Thyroid gland (tissue), 4 donors: Measurements from ENCODE around the gene PTGER3. TPM values are rescaled to one million over a fixed set of nuclear protein-coding genes. Genes with fewer than 3 reads are reported as not detected.

Experiments used
- DNase-seq, 2 donors: peaks; one replicate each; pipeline ENCODE4 v3.0.0-alpha.2; 2019
- H3K27ac ChIP-seq, 3 donors: fragments of 200-600 bp; sonication (generic); 1 replicate in 2 of 3; 2 replicates in 1 of 3; pipeline ENCODE4 v1.5.1; 2016 to 2019; ENCODE audit warnings: mild to moderate bottlenecking in 1 of 3, moderate library complexity in 1 of 3
- H3K27me3 ChIP-seq: fragments of 200-600 bp; sonication (generic); one replicate; pipeline ENCODE4 v1.5.1; 2019
- H3K36me3 ChIP-seq, 2 donors: fragments of 200-600 bp; sonication (generic); one replicate each; pipeline ENCODE4 v1.5.1; 2016 to 2019
- H3K4me1 ChIP-seq, 2 donors: fragments of 200-600 bp; sonication (generic); one replicate each; pipeline ENCODE4 v1.5.1; 2017 to 2019
- H3K4me3 ChIP-seq, 3 donors: fragments of 200-600 bp; sonication (generic); replicated peaks in 1 of 3; 1 replicate in 2 of 3; 2 replicates in 1 of 3; pipeline ENCODE4 v1.5.1; 2016; ENCODE audit warnings: mild to moderate bottlenecking in 1 of 3
- H3K9me3 ChIP-seq: fragments of 200-600 bp; sonication (generic); one replicate; pipeline ENCODE4 v1.5.1; 2017
- POLR2A ChIP-seq, 2 donors: fragments of 450-650 bp; IDR thresholded peaks; one replicate each; pipeline ENCODE4 v1.6.1; 2017; ENCODE audit warnings: antibody characterized with exemption in 2 of 2, mild to moderate bottlenecking in 2 of 2, moderate library complexity in 1 of 2
- WGBS, 2 donors: methylation state at CpG; one replicate each; pipeline ENCODE4 v1.1.5; 2017; 5-methylcytosine and 5-hydroxymethylcytosine counted together
- intact Hi-C: fragments of 100-400 bp; cut with DNase I; formaldehyde crosslinking; loops from one replicate; pipeline ENCODE4 v1.15.1; 2023
- total RNA-seq, 4 donors: library from RNA; depleted of rRNA; stranded (reverse); fragments of >200 nt; gene quantifications; one replicate each; pipeline ENCODE4 v1.2.3, GENCODE V29; 2016
- TF ChIP-seq, protein P1 (sequence below), 6 experiments: fragments of 200-600 bp in 3 of 6; fragments of 450-650 bp in 3 of 6; sonication (generic) in 3 of 6; IDR thresholded peaks; one replicate each; pipeline ENCODE4 v1.5.1; 2016 to 2019; ENCODE audit warnings: antibody characterized with exemption in 6 of 6, mild to moderate bottlenecking in 2 of 6, inconsistent platforms in 1 of 6, moderate library complexity in 1 of 6

Gene PTGER3
- total RNA-seq, 4 donors from 2014 or later = 0.39 to 6.4 (median 2.1) TPM

DNA sequence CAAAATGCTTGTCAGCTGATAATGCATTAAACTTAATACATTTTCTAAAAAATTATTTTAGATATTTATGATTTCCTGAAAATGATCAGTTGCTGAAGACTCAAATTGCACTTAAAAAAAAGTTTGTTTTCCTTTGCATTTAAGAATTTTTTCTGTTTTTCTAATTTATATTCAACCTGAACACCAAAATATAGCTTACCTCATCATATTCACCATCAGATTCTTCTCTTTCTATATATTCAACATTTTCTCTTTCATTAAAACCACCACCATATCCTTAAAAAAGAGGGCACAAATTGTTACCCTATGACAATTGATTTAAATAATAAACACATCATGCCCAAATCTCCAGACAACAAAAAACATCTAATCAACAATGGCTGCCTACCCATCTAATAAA is 24.7 kb upstream of the PTGER3 start:
- Histone ChIP-seq H3K4me1 (no peaks in the 10 kb centered on the region), H3K4me3 (no peak overlapping the region), H3K27ac (no peak overlapping the region), H3K9me3 (no peaks in the 10 kb centered on the region), H3K27me3 (no peaks in the 10 kb centered on the region), H3K36me3 (peaks cover 74% of the 10 kb centered on the region in 2 donors)
- intact Hi-C loops = no loop called here
- TF ChIP-seq, protein P1, sequence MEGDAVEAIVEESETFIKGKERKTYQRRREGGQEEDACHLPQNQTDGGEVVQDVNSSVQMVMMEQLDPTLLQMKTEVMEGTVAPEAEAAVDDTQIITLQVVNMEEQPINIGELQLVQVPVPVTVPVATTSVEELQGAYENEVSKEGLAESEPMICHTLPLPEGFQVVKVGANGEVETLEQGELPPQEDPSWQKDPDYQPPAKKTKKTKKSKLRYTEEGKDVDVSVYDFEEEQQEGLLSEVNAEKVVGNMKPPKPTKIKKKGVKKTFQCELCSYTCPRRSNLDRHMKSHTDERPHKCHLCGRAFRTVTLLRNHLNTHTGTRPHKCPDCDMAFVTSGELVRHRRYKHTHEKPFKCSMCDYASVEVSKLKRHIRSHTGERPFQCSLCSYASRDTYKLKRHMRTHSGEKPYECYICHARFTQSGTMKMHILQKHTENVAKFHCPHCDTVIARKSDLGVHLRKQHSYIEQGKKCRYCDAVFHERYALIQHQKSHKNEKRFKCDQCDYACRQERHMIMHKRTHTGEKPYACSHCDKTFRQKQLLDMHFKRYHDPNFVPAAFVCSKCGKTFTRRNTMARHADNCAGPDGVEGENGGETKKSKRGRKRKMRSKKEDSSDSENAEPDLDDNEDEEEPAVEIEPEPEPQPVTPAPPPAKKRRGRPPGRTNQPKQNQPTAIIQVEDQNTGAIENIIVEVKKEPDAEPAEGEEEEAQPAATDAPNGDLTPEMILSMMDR (IDR thresholded peaks at IDR 0.05) = no peak
- TF ChIP-seq POLR2A (IDR thresholded peaks at IDR 0.05) = no peak
- no peak for DNase-seq

DNA sequence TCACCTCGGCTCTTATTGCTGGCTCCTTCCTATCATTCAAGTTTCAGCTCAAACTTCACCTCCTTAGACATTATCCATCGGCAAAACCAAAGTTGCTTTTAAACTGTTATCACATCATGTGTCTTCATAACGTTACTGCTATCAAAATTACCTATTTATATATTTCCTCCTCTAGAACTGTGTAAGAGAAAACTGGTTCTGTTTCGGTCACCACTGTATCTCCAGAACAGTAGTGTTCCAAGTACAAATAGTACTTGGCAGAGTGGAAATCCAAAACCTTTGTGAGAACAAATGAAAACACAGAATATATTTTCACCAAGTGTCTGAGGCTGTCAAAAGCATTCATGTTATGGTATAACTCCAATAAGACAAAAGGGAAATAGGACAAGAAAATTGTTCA is 24.1 kb upstream of the PTGER3 start:
- Histone ChIP-seq H3K27ac (no peak overlapping the region), H3K4me1 (no peaks in the 10 kb centered on the region), H3K4me3 (no peak overlapping the region), H3K36me3 (peaks cover 78 to 80% of the 10 kb centered on the region in 2 donors), H3K9me3 (no peaks in the 10 kb centered on the region), H3K27me3 (no peaks in the 10 kb centered on the region)
- WGBS, 2 donors = 92 to 94% methylated on average over 4 of the region's 4 CpGs
- DNase-seq = no peak
- TF ChIP-seq, protein P1 (IDR thresholded peaks at IDR 0.05) = no peak
- no peak for TF ChIP-seq POLR2A (IDR thresholded peaks at IDR 0.05)
- intact Hi-C loops = no loop called here

- no peaks in the 10 kb centered on the region for H3K27me3 ChIP-seq
- DNase-seq = no peak
- H3K4me3 ChIP-seq = no peak overlapping the region
- H3K36me3 ChIP-seq = peaks cover 85 to 86% of the 10 kb centered on the region in 2 donors
- intact Hi-C loops = no loop called here
- H3K27ac ChIP-seq = no peak overlapping the region
- no peak for TF ChIP-seq POLR2A (IDR thresholded peaks at IDR 0.05)
- TF ChIP-seq, protein P1 (IDR thresholded peaks at IDR 0.05) = no peak
- 92 to 95% methylated on average over 6 of the region's 6 CpGs for WGBS, 2 donors
- no peaks in the 10 kb centered on the region for H3K4me1 ChIP-seq
- H3K9me3 ChIP-seq = no peaks in the 10 kb centered on the region
These were observed 21.0 kb upstream of the PTGER3 start for GRCh38 chr1:71068325-71069240.

DNA sequence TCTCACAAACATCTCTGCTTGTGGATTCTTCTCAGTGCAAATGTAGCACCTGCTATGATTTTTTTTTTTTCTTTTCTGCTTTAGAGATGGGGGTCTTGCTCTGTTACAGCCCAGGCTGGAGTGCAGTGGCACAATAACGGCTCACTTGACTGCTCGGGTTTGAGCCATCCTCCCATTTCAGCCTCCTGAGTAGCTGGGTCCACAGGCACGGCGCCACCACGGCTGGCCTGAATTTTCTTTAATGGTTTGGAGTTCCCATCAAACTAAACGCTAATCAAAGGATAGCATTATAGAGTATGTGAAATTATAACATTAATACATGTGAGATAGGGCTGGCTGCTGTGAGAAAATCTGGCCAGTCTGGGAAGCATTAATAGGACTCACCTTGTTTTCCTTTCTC is 7.2 kb upstream of the PTGER3 start:
- Histone ChIP-seq H3K27me3 (no peaks in the 10 kb centered on the region), H3K4me1 (no peaks in the 10 kb centered on the region), H3K36me3 (peaks cover under 1% of the 10 kb centered on the region in 2 donors), H3K27ac (no peak overlapping the region), H3K4me3 (no peak overlapping the region), H3K9me3 (no peaks in the 10 kb centered on the region)
- intact Hi-C loops = no loop called here
- no peak for TF ChIP-seq POLR2A (IDR thresholded peaks at IDR 0.05)
- TF ChIP-seq, protein P1 (IDR thresholded peaks at IDR 0.05) = no peak
- 81 to 85% methylated on average over 6 of the region's 6 CpGs for WGBS, 2 donors
- peak; percentile 2 to 7 for DNase-seq

GRCh38 chr1:71054281-71054731 is 6.7 kb upstream of the PTGER3 start:
- Histone ChIP-seq H3K9me3 (no peaks in the 10 kb centered on the region), H3K36me3 (no peaks in the 10 kb centered on the region), H3K27ac (no peak overlapping the region), H3K4me3 (no peak overlapping the region), H3K4me1 (no peaks in the 10 kb centered on the region), H3K27me3 (no peaks in the 10 kb centered on the region)
- 67 to 80% methylated on average over 11 to 12 of the region's 15 CpGs for WGBS, 2 donors
- intact Hi-C loops = no loop called here
- TF ChIP-seq, protein P1 (IDR thresholded peaks at IDR 0.05) = no peak
- peak in 1 of 2 donors; percentile 11 for TF ChIP-seq POLR2A (IDR thresholded peaks at IDR 0.05)
- DNase-seq = peak; percentile 5 to 9
